Activated CD4-positive, alpha-beta T cell treated with anti-CD3 and anti-CD28 coated beads, Interleukin-2, amount 10 ng/mL, durations not matched to agents 24 days and 14 days (primary cell): Measurements from ENCODE around the gene NPNT. TPM values are rescaled to one million over a fixed set of nuclear protein-coding genes. Genes with fewer than 3 reads are reported as not detected.
A peak's percentile ranks its signal among the peaks of the same experiment; 100 is the strongest.

Experiments
- DNase-seq: peaks from one replicate; pipeline ENCODE4 v3.0.0; 2022
- H3K27ac Mint-ChIP-seq: one replicate; pipeline ENCODE4 v1.8.0; 2022; ENCODE audit warnings: mild to moderate bottlenecking, mixed read lengths
- H3K27me3 Mint-ChIP-seq: one replicate; pipeline ENCODE4 v1.8.0; 2022; ENCODE audit warnings: mixed read lengths
- H3K36me3 Mint-ChIP-seq: one replicate; pipeline ENCODE4 v1.8.0; 2022; ENCODE audit warnings: low read depth, mild to moderate bottlenecking, mixed read lengths
- H3K4me1 Mint-ChIP-seq: one replicate; pipeline ENCODE4 v1.8.0; 2021; ENCODE audit warnings: mixed read lengths
- H3K4me3 Mint-ChIP-seq: one replicate; pipeline ENCODE4 v1.8.0; 2022; ENCODE audit warnings: mild to moderate bottlenecking, moderate library complexity, mixed read lengths
- H3K9me3 Mint-ChIP-seq: one replicate; pipeline ENCODE4 v1.8.0; 2021; ENCODE audit warnings: mixed read lengths
- intact Hi-C: fragments of 100-400 bp; cut with micrococcal nuclease; formaldehyde crosslinking; loops from one replicate; pipeline ENCODE4 v1.15.1; 2023
- total RNA-seq: library from RNA; stranded (reverse); gene quantifications from 2 replicates; pipeline ENCODE4 v1.2.3, GENCODE V29; 2022

Gene NPNT
- total RNA-seq, 1 donor from 2014 or later, result not detected

- no peak for DNase-seq
- intact Hi-C loops, result no loop called here
- H3K36me3 Mint-ChIP-seq, result no peaks in the 10 kb centered on the region
- H3K27ac Mint-ChIP-seq, result no peak overlapping the region
- peaks cover 75% of the 10 kb centered on the region for H3K27me3 Mint-ChIP-seq
- H3K4me1 Mint-ChIP-seq, result peaks cover 6% of the 10 kb centered on the region
- H3K4me3 Mint-ChIP-seq, result peak overlapping the region; percentile 71
- peaks cover 8% of the 10 kb centered on the region for H3K9me3 Mint-ChIP-seq
Observed at GRCh38 chr4:105896984-105897775, 1.9 kb downstream of the NPNT start.

GRCh38 chr4:105900541-105900940 is 5.3 kb downstream of the NPNT start:
- no peak for DNase-seq
- peaks cover 55% of the 10 kb centered on the region for H3K27me3 Mint-ChIP-seq
- H3K4me1 Mint-ChIP-seq, result peaks cover 2% of the 10 kb centered on the region
- H3K4me3 Mint-ChIP-seq, result no peak overlapping the region
- H3K9me3 Mint-ChIP-seq, result no peaks in the 10 kb centered on the region
- H3K27ac Mint-ChIP-seq, result no peak overlapping the region
- intact Hi-C loops, result no loop called here
- H3K36me3 Mint-ChIP-seq, result no peaks in the 10 kb centered on the region

GRCh38 chr4:105902550-105903262 is 7.4 kb downstream of the NPNT start:
- Mint-ChIP-seq H3K27me3 (peaks cover 35% of the 10 kb centered on the region), H3K4me3 (no peak overlapping the region), H3K9me3 (no peaks in the 10 kb centered on the region), H3K27ac (no peak overlapping the region), H3K4me1 (no peaks in the 10 kb centered on the region), H3K36me3 (no peaks in the 10 kb centered on the region)
- no peak for DNase-seq
- intact Hi-C loops, result no loop called here

- no peaks in the 10 kb centered on the region for H3K36me3 Mint-ChIP-seq
- DNase-seq, result no peak
- peaks cover 1% of the 10 kb centered on the region for H3K27me3 Mint-ChIP-seq
- intact Hi-C loops, result no loop called here
- H3K4me3 Mint-ChIP-seq, result no peak overlapping the region
- H3K4me1 Mint-ChIP-seq, result no peaks in the 10 kb centered on the region
- no peaks in the 10 kb centered on the region for H3K9me3 Mint-ChIP-seq
- H3K27ac Mint-ChIP-seq, result no peak overlapping the region
Observed at GRCh38 chr4:105909787-105910281, 14.6 kb downstream of the NPNT start.

GRCh38 chr4:105911426-105911825 is 16.2 kb downstream of the NPNT start:
- Mint-ChIP-seq H3K9me3 (no peaks in the 10 kb centered on the region), H3K4me3 (no peak overlapping the region), H3K36me3 (no peaks in the 10 kb centered on the region), H3K4me1 (no peaks in the 10 kb centered on the region), H3K27me3 (peaks cover 1% of the 10 kb centered on the region), H3K27ac (no peak overlapping the region)
- no peak for DNase-seq
- intact Hi-C loops, result no loop called here

- H3K9me3 Mint-ChIP-seq, result no peaks in the 10 kb centered on the region
- DNase-seq, result no peak
- H3K4me1 Mint-ChIP-seq, result no peaks in the 10 kb centered on the region
- H3K27me3 Mint-ChIP-seq, result peaks cover 1% of the 10 kb centered on the region
- H3K27ac Mint-ChIP-seq, result no peak overlapping the region
- H3K36me3 Mint-ChIP-seq, result no peaks in the 10 kb centered on the region
- no peak overlapping the region for H3K4me3 Mint-ChIP-seq
- intact Hi-C loops, result no loop called here
Observed at GRCh38 chr4:105912633-105913032, 17.4 kb downstream of the NPNT start.

GRCh38 chr4:105917171-105917685 is 22.0 kb downstream of the NPNT start:
- Mint-ChIP-seq H3K27me3 (peaks cover 7% of the 10 kb centered on the region), H3K4me1 (no peaks in the 10 kb centered on the region), H3K36me3 (no peaks in the 10 kb centered on the region), H3K9me3 (no peaks in the 10 kb centered on the region), H3K27ac (no peak overlapping the region), H3K4me3 (no peak overlapping the region)
- DNase-seq, result no peak
- intact Hi-C loops, result no loop called here

GRCh38 chr4:105921301-105921700 is 26.0 kb downstream of the NPNT start:
- H3K4me1 Mint-ChIP-seq, result no peaks in the 10 kb centered on the region
- no peak for DNase-seq
- peaks cover 7% of the 10 kb centered on the region for H3K27me3 Mint-ChIP-seq
- H3K36me3 Mint-ChIP-seq, result no peaks in the 10 kb centered on the region
- H3K27ac Mint-ChIP-seq, result no peak overlapping the region
- H3K9me3 Mint-ChIP-seq, result no peaks in the 10 kb centered on the region
- H3K4me3 Mint-ChIP-seq, result no peak overlapping the region
- intact Hi-C loops, result no loop called here

- Mint-ChIP-seq H3K4me3 (no peak overlapping the region), H3K9me3 (no peaks in the 10 kb centered on the region), H3K36me3 (no peaks in the 10 kb centered on the region), H3K27ac (no peak overlapping the region), H3K27me3 (peaks cover 7% of the 10 kb centered on the region), H3K4me1 (no peaks in the 10 kb centered on the region)
- no peak for DNase-seq
- intact Hi-C loops, result no loop called here
Observed at GRCh38 chr4:105923497-105924238, 28.4 kb downstream of the NPNT start.

- Mint-ChIP-seq H3K9me3 (no peaks in the 10 kb centered on the region), H3K27ac (no peak overlapping the region), H3K36me3 (no peaks in the 10 kb centered on the region), H3K4me3 (no peak overlapping the region), H3K4me1 (no peaks in the 10 kb centered on the region), H3K27me3 (peaks cover 5% of the 10 kb centered on the region)
- DNase-seq, result no peak
- intact Hi-C loops, result no loop called here
Observed at GRCh38 chr4:105924341-105924740, 29.1 kb downstream of the NPNT start.

GRCh38 chr4:105930698-105931097 is 35.4 kb downstream of the NPNT start:
- H3K27ac Mint-ChIP-seq, result no peak overlapping the region
- no peaks in the 10 kb centered on the region for H3K4me1 Mint-ChIP-seq
- H3K4me3 Mint-ChIP-seq, result no peak overlapping the region
- no peak for DNase-seq
- no peaks in the 10 kb centered on the region for H3K27me3 Mint-ChIP-seq
- intact Hi-C loops, result no loop called here
- no peaks in the 10 kb centered on the region for H3K36me3 Mint-ChIP-seq
- no peaks in the 10 kb centered on the region for H3K9me3 Mint-ChIP-seq

- Mint-ChIP-seq H3K36me3 (no peaks in the 10 kb centered on the region), H3K27me3 (no peaks in the 10 kb centered on the region), H3K27ac (no peak overlapping the region), H3K4me3 (no peak overlapping the region), H3K4me1 (no peaks in the 10 kb centered on the region), H3K9me3 (no peaks in the 10 kb centered on the region)
- no peak for DNase-seq
- intact Hi-C loops, result no loop called here
Observed at GRCh38 chr4:105933083-105933482, 37.8 kb downstream of the NPNT start.

- DNase-seq, result no peak
- intact Hi-C loops, result no loop called here
- Mint-ChIP-seq H3K9me3 (no peaks in the 10 kb centered on the region), H3K4me3 (no peak overlapping the region), H3K27ac (no peak overlapping the region), H3K36me3 (no peaks in the 10 kb centered on the region), H3K4me1 (no peaks in the 10 kb centered on the region), H3K27me3 (no peaks in the 10 kb centered on the region)
Observed at GRCh38 chr4:105934386-105934785, 39.1 kb downstream of the NPNT start.

GRCh38 chr4:105936901-105937300 is 41.6 kb downstream of the NPNT start:
- Mint-ChIP-seq H3K4me1 (no peaks in the 10 kb centered on the region), H3K27ac (no peak overlapping the region), H3K36me3 (no peaks in the 10 kb centered on the region), H3K27me3 (peaks cover 1% of the 10 kb centered on the region), H3K4me3 (no peak overlapping the region), H3K9me3 (no peaks in the 10 kb centered on the region)
- intact Hi-C loops, result no loop called here
- no peak for DNase-seq
